GM19025 (cell line): ENCODE data around the gene CR1L.
"Not testable (repeated sequence)": the region's sequence is repeated elsewhere in the genome, so short reads cannot be mapped to it uniquely, and the experiment has no call there.

ENCODE experiments used
- ATAC-seq: cut with Tn5 transposase; IDR thresholded peaks from one replicate; pipeline ENCODE4 v1.9.1; 2021; ENCODE audit warnings: mild to moderate bottlenecking, low read depth, moderate library complexity; ENCODE audit not compliant: unreplicated experiment

The CR1L gene

DNA sequence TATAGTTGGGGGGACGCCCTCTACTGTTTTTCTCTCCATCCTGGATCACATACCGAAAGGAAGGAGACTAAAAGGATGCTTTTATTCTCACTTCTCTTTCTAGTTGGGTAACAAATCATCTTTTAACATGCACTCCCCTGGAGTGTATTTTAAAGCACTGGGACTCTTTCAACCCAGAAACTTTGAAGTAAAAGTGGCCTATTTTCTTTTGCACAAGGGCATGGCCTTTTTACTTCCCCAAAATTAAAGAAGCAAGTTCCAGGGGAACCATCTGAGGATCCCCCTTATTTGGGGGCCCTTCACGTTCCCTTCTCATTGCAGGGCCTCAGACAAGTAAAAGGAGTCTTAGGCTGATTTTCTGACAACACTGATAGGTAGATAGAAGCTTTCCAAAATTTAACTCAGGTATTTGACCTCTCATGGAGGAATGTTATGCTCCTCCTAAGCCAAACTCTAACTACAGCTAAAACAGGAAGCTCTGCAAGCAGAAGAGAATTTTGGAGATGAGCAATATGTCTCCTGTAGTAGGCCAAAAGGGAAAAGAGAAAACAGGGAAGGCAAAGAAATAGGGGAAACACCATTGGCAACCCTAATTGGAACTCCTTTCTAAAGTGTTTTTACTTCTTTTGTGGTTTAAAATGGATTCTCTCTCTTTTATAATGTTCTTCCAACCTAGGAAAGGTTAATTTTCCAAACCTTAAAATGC lies 98.1 kb downstream of the CR1L start:
- no peak for ATAC-seq

DNA sequence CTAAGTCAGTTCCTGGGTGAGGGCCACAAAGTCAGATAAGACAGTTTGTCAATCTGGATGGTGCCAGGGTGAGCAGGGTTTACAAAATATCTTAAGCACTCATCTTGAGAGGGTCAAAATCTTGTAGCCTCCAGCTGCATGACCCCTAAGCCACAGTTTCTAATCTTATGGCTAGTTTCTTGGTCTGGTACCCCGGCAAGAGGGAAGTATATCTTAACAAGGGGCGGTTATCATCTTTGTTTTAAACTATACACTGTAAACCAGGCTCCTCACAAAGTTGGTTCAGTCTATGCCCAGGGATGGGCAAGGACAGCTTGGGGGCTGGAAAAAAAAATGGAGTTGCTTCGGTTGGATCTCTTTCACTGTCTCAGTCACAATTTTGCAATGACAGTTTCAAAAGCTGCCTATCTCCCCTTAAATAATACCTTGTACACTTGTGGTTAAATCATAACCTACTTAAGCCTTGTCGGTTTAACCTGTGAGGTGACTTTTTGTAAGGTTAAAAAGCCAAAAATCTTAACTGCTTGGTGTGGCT lies 99.1 kb downstream of the CR1L start:
- no peak for ATAC-seq

DNA sequence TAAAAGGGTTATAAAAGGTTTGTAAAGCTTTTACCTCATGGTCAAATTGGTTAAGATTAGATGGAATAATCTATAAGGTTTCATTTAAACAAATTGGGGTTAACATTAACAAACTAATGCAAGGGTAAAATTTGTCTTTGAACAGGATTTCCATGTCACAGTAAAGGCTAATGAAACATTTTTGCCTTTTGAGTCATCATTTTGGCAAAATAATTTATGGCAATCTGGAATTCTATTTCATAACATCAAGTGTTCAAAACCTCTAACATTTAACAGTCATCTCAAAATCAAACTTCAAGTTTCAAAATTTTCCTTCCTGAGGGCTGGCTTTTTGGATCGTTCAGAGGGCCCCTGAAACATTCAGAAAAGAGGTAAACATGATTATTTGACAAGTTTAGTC lies 100.4 kb downstream of the CR1L start:
- ATAC-seq: no peak

DNA sequence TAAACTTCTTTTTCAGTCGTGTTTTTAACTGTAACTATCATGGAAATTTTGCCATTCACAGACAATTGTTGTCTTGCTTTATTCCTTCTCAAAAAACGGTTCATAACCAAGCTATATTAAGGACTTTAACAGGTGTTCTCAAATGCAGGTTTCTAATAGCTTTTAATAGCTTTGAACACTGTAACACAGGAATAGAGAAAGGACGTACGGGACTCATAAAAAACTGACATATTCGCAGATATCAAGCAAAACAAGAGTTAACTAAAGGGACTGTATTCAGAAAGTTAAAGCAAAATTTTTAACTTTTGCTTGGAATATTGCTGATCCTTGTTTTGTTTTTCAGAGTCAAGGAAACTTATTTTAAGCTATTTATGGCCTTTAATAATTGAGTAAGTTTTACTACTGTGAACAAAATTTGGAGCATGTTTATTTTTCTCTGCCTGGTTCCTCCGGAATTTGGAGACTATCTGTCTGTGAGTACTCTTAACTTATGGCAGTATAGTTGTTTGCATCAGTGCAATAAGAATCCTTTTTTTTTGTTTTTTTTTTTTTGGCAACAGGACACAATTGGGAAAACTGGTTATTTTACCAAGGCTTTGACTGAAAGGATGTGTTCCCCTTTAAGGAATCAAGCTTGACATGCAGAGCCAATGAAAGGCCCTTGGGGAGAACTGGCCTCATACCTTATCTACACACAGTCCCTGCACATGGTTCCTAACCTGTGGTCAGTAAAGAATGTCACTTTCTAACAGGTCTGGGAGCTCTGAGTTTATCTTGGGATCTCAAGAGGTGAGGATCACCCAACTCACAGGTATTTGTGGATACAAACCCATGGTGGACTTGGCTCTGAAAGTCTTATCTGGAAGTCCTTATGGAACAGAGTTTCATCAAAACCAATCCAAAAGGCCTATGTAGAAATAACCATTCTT lies 101.2 kb downstream of the CR1L start:
- ATAC-seq: no peak

DNA sequence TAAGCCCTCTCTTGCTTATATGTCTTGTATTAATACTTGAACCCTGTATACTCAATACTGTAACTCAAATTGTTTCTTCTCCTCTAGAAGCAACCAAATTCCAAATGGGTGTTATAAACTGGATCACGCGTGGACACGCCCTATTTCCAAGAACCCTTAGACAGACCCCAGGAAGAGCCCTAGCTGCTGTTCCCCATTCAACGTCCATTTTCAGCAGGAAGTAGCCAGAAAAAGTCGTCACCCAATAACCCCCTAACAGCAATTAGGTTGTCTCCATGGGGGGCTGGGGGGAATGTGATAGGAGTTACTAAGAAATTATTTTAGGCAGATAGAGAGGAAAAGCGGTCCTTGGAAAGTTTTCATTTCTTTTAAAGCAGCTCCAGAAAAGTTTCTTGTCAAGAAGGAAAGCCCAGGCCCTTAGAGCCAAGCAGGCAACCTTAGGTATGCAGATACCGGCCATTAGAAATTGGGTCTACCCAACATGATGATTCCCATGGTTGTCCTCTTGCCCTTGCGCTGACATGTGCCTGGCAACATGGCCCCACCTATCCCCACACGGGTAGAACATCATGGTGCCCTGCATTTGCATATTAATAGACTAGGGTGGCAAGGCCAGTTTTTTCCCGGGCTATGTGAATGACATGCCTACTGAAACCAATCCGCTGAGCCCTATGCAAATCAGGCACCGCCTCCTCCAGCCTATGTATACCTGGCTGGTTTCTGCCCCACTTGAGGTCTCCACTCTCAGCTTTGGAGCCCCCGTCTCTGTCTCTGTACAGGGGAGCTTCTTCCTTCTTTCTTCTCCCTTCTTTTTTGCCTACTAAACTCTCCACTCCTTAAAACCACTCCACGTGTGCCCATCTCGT lies 102.9 kb downstream of the CR1L start:
- no peak for ATAC-seq

DNA sequence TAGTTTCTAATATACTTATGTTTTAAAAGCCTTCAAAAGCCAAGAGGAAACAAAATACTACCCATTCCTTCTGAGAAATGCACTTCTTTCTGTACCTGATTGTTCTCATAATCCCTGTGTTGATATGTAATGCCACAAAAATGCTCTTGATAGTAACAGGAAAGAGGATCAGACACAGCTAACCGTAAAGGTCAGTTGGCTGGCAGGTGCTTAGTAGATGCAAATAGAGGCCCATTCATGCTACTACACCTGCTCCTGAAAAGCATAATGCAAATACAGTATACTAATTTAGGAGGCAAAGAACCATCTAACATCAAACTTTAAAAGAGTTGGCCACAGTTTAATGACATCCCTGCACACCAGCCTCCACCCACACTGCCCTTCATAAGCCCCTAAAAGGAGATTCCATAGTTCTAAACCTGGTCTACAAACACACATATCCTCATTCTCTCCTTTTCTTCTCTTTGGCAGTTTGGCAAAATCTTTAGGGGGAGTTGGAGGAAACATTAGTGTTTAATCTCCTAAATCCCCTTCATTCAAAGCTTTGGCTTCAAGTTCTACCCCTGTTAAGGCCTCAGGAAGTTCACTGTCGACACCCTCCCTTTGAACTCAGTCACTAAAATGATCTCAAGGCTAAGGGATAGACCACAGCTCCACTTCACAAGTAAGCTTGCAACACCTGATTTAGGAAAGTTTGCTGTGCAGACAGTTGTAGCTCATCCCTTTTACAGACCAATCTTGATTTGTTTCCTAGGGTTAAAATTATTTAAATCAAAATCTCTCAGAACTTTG lies 104.0 kb downstream of the CR1L start:
- no peak for ATAC-seq

DNA sequence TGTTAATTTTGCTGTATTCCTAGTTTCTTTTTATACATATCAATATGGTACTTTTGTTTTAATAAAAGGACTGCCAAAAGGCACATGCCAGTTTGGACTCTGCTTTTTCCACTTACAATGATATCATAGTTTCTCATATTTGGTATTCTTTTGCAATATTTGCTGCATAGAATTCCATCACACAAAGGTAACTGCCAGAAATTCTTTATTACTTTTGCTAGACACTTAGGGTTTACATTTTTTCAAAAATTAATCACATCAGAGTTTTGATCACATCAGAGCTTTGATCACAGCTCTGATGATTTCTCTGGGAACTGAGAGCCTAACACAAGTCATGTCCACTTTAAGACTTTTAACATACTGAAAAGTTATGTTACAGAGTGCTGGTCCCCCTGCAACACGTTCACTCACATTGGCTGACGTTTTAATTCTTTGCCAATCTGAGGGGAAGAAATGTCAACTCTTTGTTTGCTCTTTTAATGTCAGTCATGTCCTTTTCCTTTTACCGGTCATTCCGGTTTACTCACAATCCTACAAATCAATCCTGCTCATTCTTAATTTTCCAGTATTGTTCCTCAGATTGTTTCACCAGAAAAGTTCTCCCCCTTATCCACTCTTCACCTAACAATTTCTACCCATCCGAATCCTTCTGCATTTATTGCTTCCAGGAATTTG lies 105.8 kb downstream of the CR1L start:
- ATAC-seq: no peak

DNA sequence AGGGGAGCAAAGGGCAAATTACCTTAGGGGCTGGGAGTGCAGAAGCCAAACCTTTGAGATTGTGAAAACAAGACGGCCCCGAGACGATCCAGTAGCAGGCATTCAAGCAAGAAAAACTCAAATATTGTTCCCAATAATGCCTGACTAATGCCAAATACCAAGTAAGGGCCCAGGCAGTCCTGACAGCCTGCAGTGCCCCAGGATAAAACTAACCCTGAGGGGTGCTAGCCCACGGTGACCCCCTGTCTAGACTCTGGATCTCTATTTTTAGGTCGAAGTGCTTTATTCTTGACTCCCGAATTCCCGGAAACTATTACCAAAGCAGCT lies 106.5 kb downstream of the CR1L start:
- ATAC-seq: not testable (repeated sequence)

DNA sequence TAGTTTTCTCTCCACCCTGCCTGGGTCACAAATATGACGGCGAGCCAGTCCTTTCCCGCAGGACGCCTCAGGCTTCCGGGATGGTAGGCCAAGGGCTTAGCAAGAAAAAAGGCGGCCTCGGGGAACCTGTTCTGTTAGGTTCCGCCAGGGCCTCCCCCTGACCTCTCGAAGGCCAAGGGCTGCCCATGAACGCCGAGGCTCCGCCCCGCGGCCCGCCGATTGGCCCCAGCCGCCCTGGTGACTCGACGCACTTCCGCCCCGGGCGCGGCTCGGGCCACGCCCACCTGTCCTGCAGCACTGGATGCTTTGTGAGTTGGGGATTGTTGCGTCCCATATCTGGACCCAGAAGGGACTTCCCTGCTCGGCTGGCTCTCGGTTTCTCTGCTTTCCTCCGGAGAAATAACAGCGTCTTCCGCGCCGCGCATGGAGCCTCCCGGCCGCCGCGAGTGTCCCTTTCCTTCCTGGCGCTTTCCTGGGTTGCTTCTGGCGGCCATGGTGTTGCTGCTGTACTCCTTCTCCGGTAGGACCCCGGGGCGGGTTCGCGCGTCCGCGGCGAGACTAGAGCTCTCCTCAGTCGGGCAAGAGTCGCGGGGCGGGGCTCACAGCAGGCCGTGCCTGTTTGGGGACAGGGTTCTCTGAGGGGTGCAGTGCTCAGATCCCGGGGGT lies 107.0 kb downstream of the CR1L start, which contains the start of gene CD46:
Gene CD46 (plus strand): TSS at position 265 of the 666 bp plus-strand sequence. CDS start 159 bp downstream, at position 424.
- ATAC-seq: peak; percentile 96

DNA sequence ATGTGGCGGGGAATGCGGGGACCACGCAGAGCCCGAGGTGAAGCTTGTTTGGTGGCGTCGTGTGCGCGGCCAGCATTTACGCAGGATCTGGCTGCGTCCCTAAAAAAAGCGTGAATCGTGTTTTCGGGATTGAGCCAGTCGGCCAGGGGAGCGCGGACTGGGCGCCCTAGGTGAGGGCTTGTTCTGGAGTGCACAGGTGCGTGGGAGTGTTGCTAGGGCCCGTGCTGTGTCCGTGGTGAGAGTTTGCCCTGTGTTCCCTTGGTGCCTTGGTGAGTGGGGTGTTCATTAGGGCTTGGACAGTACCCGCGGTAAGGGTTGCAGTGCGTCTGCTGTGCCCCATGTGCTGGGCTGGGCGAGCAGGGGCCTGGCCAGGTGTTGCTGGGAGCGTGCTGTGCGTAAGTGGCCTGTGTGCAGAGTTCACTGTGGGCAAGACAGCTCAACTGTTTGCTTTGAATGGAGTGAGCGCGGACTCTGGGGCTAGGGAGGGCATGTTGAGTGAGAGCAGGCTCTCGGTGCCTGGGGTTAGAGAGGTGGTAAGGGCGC lies 107.6 kb downstream of the CR1L start:
- ATAC-seq: no peak

DNA sequence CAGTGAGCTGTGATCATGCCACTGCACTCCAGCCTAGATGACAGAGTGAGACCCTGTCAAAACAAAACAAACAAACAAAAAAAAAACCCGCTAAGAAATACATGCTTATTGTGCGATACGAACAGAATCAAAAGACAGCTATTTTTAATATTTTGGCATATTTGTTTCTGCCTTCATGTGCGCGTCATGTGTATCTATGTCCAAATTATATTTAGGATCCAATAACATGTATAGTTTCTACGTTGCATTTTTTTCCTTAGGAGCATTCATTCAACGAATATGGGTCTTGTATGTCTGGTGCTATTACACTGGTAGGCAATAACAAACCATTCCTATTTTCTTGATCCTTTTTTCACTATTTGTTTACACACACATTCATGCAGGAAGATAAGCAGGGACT lies 108.7 kb downstream of the CR1L start:
- no peak for ATAC-seq

DNA sequence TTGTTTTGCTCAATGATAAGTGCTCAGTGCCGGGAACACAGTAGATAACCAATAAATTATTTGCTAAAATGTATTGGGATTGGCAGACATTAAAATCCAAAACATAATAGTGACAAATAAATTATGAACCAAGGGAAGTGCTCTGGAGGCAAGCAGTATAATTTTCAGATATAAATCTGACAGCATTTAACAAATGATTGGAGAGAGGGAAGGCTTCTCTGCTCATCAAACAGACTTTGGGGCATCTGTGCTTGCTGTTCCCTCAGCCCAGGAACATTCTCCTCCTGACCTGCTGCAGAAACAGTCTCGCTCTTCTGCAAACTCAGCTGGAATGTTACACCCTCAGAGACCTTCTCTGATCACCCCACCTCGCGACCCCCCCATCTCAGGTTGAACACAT lies 109.1 kb downstream of the CR1L start:
- ATAC-seq: no peak

DNA sequence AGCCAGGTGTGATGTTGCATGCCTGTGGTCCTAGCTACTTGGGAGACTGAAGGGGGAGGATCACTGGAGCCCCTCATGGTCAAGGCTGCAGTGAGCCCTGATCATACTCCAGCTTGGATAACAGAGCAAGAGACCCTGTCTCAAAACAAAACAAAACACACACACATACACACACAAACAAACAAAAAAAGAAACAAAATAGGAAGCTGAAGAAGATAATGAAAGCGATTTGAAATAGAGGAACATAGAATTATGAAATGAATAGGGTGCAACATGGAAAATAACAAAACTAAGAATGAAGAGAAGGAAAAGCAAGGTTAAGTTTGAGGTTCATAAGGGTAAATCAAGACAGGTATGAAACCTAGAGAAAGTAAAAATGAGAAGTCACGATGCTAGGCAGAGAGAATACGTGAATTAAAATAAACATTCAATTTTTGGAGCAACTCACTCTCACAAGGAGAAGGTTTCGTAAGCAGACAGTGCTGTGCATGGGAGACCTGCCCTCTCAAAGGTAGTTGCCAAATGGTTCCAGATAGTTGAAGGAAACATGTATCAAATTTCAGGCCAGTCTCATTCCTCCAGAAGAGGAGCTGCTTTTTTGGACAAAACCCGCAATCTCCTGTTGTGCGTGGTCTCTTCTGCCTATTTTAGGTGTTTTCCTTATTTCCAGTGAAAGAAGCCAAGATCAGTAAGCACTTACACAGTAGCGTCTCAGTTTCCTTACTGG lies 110.2 kb downstream of the CR1L start:
- no peak for ATAC-seq

DNA sequence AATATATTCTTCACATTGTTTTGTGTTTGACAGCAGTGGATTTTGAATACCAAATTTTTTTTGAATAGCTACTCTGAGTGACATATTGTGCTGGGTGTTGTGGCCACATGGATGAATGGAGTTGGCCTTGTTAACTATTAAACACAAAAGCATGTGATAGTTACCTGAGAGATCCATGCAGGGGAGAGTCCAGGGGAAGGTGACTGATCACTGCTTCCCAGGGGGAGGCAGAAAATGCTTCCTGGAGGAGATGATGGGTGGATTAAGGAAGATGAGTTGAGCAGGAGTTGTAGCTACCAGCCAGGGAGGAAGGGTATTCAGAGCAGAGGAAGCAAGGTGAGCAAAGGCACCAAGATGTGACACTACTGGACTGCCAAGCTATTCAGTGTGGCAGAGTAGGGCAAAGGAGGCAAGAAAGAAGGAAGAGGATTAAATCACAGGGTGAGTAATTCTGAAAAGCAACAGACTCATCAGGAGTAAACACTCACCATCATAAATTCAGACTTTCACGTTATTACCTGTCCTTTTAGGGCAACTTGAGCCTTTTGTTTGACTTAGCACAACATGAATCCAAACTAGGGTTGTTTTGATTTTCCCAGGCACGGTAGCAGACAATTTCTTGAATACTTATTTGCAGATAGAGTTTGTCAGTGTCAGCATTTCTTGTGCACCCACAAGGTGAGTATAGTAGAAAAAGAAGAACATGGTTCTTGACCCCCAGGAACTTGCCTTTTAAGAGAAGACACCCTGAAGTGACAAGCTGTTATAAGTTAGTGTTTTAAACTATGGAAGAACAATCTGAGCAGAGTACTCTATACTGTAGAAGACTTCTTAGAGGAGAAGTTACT lies 111.1 kb downstream of the CR1L start:
- ATAC-seq: no peak

DNA sequence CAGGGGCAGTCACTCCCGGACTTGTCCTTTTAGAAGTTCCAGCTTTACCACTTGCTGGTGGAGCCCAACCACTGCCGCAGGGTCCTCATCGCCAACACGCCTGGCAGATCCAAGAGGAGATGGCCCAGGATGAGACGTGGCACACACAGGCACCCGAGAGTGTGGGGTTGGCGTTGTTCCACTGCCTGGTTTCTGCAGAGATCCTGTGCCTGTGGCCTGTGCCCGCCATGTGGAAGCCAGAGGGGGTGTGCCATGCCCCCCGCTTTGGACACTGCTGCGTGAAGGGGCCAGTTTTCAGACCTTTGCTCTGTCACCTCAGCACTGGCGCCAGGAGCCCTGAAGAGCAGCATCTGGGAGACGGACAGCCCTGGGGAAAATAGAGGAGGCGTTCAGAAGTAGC lies 117.7 kb downstream of the CR1L start:
- no peak for ATAC-seq

DNA sequence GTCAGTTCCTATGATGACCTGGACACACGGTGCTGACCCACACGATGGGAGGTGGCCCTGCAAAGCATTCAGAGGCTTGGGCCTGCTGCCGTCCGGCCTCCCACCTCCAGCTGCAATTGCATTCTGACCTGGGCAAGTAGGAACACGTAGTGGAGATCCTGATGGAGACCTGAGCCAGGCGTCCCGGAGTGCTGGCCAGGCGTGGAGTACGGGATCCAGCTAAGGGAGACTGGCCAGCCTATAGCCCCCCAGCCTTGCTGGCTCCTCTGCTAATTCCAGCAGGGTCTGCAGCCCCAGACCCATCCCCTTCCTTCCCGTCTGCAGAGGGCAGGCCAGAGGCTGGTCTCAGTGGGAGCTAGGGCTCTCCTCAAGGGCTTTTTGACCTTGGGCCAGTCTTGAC lies 118.2 kb downstream of the CR1L start:
- no peak for ATAC-seq

DNA sequence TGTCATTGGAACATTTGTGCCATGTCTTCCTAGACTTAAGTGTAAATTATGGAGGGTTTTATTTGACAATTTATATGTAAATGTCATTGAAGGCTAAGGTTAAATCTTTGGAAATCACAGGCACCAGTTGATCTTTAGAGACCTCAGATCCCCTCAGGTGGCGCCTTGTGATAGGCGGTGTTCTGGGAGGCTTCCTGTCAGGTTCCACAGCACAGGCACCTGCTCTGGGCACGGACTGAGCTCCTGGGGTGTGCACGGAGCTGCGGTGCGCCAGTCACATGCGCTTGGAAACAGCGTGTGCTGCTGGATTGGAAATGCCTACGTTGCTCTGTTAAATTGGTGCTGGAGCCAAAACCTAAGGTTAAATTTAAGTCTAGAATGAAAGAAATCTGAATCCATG lies 119.0 kb downstream of the CR1L start:
- ATAC-seq: no peak
